Panc1 (cell line): Measurements from ENCODE around the gene SHB. TPM values are rescaled to one million over a fixed set of nuclear protein-coding genes. Genes with fewer than 3 reads are reported as not detected.
A peak's percentile ranks its signal among the peaks of the same experiment; 100 is the strongest.

ENCODE experiments used
- ATAC-seq: fragments of 200-7000 bp; cut with Tn5 transposase; 2 replicates; pipeline ENCODE4 v1.9.1; 2020; ENCODE audit warnings: mild to moderate bottlenecking, moderate library complexity
- BruUV-seq: library from RNA; stranded (reverse); fragments of 400-500 nt; replicated peaks from 2 replicates; lab custom pipeline; 2021; lab: Mats Ljungman, UMichigan
- CTCF ChIA-PET: fragments of 300-600 bp; sonication (Branson Sonifier 250); formaldehyde crosslinking; loops from one replicate; lab custom pipeline; 2022; ENCODE audit warnings: antibody characterized with exemption; lab: Charles Lee
- POLR2A ChIA-PET: fragments of 300-600 bp; sonication (Branson Sonifier 250); formaldehyde crosslinking; loops from one replicate; lab custom pipeline; 2022; ENCODE audit warnings: antibody characterized with exemption; lab: Charles Lee
- DNase-seq: peaks from one replicate; pipeline ENCODE4 v3.0.0-alpha.2; 2010; ENCODE audit warnings: low read depth, low spot score
- H3K27ac ChIP-seq: 2 replicates; pipeline ENCODE4 v1.5.1; 2011; ENCODE audit warnings: mild to moderate bottlenecking, low read length, inconsistent platforms
- H3K27me3 ChIP-seq: fragments of 200-500 bp; sonication (Bioruptor generic); 2 replicates; pipeline ENCODE4 v1.6.0; 2014; ENCODE audit warnings: low read length, inconsistent platforms; ENCODE audit not compliant: control insufficient read depth, insufficient read depth
- H3K36me3 ChIP-seq: fragments of 200-500 bp; sonication (Bioruptor generic); 2 replicates; pipeline ENCODE4 v1.5.1; 2014; ENCODE audit warnings: inconsistent platforms, mild to moderate bottlenecking, low read length, moderate library complexity; ENCODE audit not compliant: control insufficient read depth, insufficient read depth
- H3K4me1 ChIP-seq: 2 replicates; pipeline ENCODE4 v1.5.1; 2011; ENCODE audit warnings: inconsistent platforms, mild to moderate bottlenecking, low read length, moderate library complexity; ENCODE audit not compliant: control insufficient read depth, insufficient read depth
- H3K4me3 ChIP-seq, 2 experiments: 2 replicates each; pipeline ENCODE4 v1.5.1; 2011 to 2012; ENCODE audit warnings: low read depth in 2 of 2, low read length in 2 of 2, mild to moderate bottlenecking in 2 of 2, inconsistent platforms in 1 of 2, moderate library complexity in 1 of 2
- H3K9me3 ChIP-seq: fragments of 200-500 bp; sonication (Bioruptor generic); 2 replicates; pipeline ENCODE4 v1.5.1; 2014; ENCODE audit warnings: low read depth, mild to moderate bottlenecking, inconsistent platforms, low read length, moderate library complexity; ENCODE audit not compliant: control insufficient read depth, insufficient read depth
- POLR2AphosphoS5 ChIP-seq: IDR thresholded peaks from 2 replicates; pipeline ENCODE4 v1.6.1; 2012; ENCODE audit warnings: mild to moderate bottlenecking, low read depth, low read length, moderate library complexity
- SIN3A ChIP-seq: IDR thresholded peaks from 2 replicates; pipeline ENCODE4 v1.6.1; 2012; ENCODE audit warnings: low read depth, mild to moderate bottlenecking, low read length, moderate library complexity, borderline replicate concordance; ENCODE audit not compliant: insufficient read depth
- TCF7L2 ChIP-seq: IDR thresholded peaks from 2 replicates; pipeline ENCODE4 v1.6.1; 2011; ENCODE audit warnings: mild to moderate bottlenecking, low read depth, low read length, inconsistent platforms
- in situ Hi-C: cut with HindIII; loops from 2 replicates; pipeline ENCODE4 v1.10.0; 2016; ENCODE audit warnings: low sequenced_read_pairs, low pct_unique_long_range_greater_than_20kb
- intact Hi-C: fragments of 100-400 bp; cut with micrococcal nuclease; formaldehyde crosslinking; loops from one replicate; pipeline ENCODE4 v1.10.0; 2022; ENCODE audit not compliant: unreplicated experiment
- total RNA-seq: library from RNA; stranded (reverse); gene quantifications from one replicate; pipeline ENCODE4 v1.2.1, GENCODE V29; 2021; ENCODE audit not compliant: unreplicated experiment
- TF ChIP-seq, protein P1 (sequence below), 2 experiments: IDR thresholded peaks; 2 replicates each; pipeline ENCODE4 v1.6.1; 2011 to 2012; ENCODE audit warnings: low read depth in 2 of 2, control low read depth in 1 of 2, low read length in 1 of 2, mild to moderate bottlenecking in 1 of 2, moderate library complexity in 1 of 2; ENCODE audit not compliant: insufficient read depth in 1 of 2
- TF ChIP-seq, protein P2 (sequence below): fragments of 450-650 bp; IDR thresholded peaks from 2 replicates; pipeline ENCODE4 v1.5.1; 2017; ENCODE audit warnings: mild to moderate bottlenecking

Gene SHB
- total RNA-seq, 1 experiment from 2014 or later, result 59.9 TPM

DNA sequence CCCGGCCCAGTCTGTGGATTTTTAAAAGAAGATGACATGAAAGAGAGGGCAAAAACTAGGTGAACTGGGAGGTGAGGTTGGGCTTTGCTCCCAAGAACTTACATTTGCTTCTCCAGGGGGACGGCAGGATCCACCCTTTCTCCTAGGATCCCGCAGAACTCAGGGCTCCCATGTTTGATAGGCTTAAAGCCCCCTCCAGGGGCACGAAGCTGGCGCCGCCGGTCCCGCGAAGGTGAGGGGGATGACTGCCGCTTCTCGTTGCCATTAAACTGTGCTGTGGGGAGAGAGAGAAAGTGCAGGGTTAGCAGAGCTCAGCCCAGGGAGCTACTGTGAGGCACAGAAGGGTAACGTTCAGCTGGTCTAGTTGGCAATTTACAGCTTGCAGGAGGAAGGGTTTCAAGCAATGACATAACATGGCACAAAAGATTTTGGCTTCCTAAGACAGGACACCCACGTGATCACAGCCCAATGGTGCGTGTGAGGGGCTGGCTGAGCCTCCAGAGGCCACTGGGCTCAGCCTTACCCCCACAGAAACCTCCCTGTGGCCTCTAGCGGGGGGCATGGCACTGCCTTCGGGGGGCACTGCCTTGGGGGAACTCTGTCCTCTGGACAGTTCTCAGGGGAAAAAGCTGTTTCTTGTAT lies 113.1 kb downstream of the SHB start:
- Histone ChIP-seq H3K27ac (peak overlapping the region; percentile 34), H3K4me1 (peaks cover 32% of the 10 kb centered on the region), H3K36me3 (peaks cover 6% of the 10 kb centered on the region), H3K9me3 (no peaks in the 10 kb centered on the region), H3K4me3 (no peak overlapping the region), H3K27me3 (no peaks in the 10 kb centered on the region)
- TF ChIP-seq, protein P1, sequence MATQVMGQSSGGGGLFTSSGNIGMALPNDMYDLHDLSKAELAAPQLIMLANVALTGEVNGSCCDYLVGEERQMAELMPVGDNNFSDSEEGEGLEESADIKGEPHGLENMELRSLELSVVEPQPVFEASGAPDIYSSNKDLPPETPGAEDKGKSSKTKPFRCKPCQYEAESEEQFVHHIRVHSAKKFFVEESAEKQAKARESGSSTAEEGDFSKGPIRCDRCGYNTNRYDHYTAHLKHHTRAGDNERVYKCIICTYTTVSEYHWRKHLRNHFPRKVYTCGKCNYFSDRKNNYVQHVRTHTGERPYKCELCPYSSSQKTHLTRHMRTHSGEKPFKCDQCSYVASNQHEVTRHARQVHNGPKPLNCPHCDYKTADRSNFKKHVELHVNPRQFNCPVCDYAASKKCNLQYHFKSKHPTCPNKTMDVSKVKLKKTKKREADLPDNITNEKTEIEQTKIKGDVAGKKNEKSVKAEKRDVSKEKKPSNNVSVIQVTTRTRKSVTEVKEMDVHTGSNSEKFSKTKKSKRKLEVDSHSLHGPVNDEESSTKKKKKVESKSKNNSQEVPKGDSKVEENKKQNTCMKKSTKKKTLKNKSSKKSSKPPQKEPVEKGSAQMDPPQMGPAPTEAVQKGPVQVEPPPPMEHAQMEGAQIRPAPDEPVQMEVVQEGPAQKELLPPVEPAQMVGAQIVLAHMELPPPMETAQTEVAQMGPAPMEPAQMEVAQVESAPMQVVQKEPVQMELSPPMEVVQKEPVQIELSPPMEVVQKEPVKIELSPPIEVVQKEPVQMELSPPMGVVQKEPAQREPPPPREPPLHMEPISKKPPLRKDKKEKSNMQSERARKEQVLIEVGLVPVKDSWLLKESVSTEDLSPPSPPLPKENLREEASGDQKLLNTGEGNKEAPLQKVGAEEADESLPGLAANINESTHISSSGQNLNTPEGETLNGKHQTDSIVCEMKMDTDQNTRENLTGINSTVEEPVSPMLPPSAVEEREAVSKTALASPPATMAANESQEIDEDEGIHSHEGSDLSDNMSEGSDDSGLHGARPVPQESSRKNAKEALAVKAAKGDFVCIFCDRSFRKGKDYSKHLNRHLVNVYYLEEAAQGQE (IDR thresholded peaks at IDR 0.05; ENCODE audit: insufficient read depth in 1 of 2, low read depth in 2 of 2, low read length in 1 of 2), result no peak
- no peak for TF ChIP-seq TCF7L2
- no peak for TF ChIP-seq SIN3A
- TF ChIP-seq, protein P2, sequence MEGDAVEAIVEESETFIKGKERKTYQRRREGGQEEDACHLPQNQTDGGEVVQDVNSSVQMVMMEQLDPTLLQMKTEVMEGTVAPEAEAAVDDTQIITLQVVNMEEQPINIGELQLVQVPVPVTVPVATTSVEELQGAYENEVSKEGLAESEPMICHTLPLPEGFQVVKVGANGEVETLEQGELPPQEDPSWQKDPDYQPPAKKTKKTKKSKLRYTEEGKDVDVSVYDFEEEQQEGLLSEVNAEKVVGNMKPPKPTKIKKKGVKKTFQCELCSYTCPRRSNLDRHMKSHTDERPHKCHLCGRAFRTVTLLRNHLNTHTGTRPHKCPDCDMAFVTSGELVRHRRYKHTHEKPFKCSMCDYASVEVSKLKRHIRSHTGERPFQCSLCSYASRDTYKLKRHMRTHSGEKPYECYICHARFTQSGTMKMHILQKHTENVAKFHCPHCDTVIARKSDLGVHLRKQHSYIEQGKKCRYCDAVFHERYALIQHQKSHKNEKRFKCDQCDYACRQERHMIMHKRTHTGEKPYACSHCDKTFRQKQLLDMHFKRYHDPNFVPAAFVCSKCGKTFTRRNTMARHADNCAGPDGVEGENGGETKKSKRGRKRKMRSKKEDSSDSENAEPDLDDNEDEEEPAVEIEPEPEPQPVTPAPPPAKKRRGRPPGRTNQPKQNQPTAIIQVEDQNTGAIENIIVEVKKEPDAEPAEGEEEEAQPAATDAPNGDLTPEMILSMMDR, result no peak
- TF ChIP-seq POLR2AphosphoS5, result no peak
- intact Hi-C loops, result no loop called here
- DNase-seq (no peak), ATAC-seq (no peak)
- no TSS peak for BruUV-seq
- in situ Hi-C loops, result no loop called here
- ChIA-PET CTCF (no interaction called here), POLR2A (no interaction called here)

DNA sequence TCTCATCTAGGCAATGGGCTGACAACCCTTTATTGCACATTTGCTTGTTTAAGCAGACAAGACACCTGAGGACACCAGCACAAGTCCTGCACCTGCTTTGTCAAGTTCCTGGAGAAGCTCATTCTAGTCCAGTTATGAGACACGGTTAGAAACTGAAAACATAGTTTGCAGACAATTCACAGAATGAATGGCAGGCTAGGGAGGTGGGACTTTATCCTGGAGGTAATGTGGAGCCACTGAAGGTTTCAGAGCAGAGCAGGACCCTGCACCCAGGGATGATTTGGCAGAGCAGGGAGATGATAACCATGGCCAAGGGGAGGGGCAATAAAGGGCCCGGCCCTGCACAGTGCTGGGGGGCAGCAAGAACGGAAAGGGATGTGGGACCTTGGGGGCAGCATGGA lies 114.4 kb downstream of the SHB start:
- H3K27me3 ChIP-seq, result no peaks in the 10 kb centered on the region
- POLR2A ChIA-PET, result no interaction called here
- TF ChIP-seq, protein P1 (IDR thresholded peaks at IDR 0.05; ENCODE audit: insufficient read depth in 1 of 2, low read depth in 2 of 2, low read length in 1 of 2), result no peak
- TF ChIP-seq POLR2AphosphoS5, result no peak
- TF ChIP-seq, protein P2, result no peak
- TF ChIP-seq TCF7L2, result no peak
- no peak for TF ChIP-seq SIN3A
- CTCF ChIA-PET, result no interaction called here
- no peak for DNase-seq
- no peak overlapping the region for H3K4me3 ChIP-seq
- peak overlapping the region; percentile 56; the same call in 1 of the 2 replicates for H3K27ac ChIP-seq
- intact Hi-C loops, result no loop called here
- no TSS peak for BruUV-seq
- in situ Hi-C loops, result no loop called here
- peaks cover 6% of the 10 kb centered on the region for H3K36me3 ChIP-seq
- no peak for ATAC-seq
- H3K4me1 ChIP-seq, result peaks cover 32% of the 10 kb centered on the region
- H3K9me3 ChIP-seq, result no peaks in the 10 kb centered on the region
